Liver (tissue), 10 donors: ENCODE measurements around the gene LUC7L3. TPM values are rescaled to one million over a fixed set of nuclear protein-coding genes. Genes with fewer than 3 reads are reported as not detected.

Experiments
- DNase-seq: peaks from one replicate; pipeline ENCODE4 v3.0.0-alpha.2; 2017; ENCODE audit warnings: low spot score
- H3K27ac ChIP-seq, 2 donors: one replicate each; pipeline ENCODE4 v1.7.0; 2013; ENCODE audit warnings: inconsistent platforms in 2 of 2, low read length in 2 of 2, control low read depth in 1 of 2, low read depth in 1 of 2, mild to moderate bottlenecking in 1 of 2
- H3K27me3 ChIP-seq, 4 donors: one replicate each; pipeline versions ENCODE4 v1.6.1 to v1.7.0; 2013; ENCODE audit warnings: low read length in 3 of 4, inconsistent platforms in 1 of 4, mild to moderate bottlenecking in 1 of 4, moderate library complexity in 1 of 4; ENCODE audit not compliant: control insufficient read depth in 4 of 4, insufficient read depth in 4 of 4
- H3K36me3 ChIP-seq, 4 donors: one replicate each; pipeline versions ENCODE4 v1.6.1 to v1.7.0; 2013; ENCODE audit warnings: low read length in 3 of 4, mild to moderate bottlenecking in 3 of 4, low read depth in 1 of 4, moderate library complexity in 1 of 4; ENCODE audit not compliant: control insufficient read depth in 4 of 4, insufficient read depth in 3 of 4
- H3K4me1 ChIP-seq, 4 donors: one replicate each; pipeline versions ENCODE4 v1.6.1 to v1.7.0; 2013; ENCODE audit warnings: low read length in 3 of 4, mild to moderate bottlenecking in 3 of 4, moderate library complexity in 1 of 4; ENCODE audit not compliant: control insufficient read depth in 4 of 4, insufficient read depth in 4 of 4
- H3K4me3 ChIP-seq, 3 donors: one replicate each; pipeline versions ENCODE4 v1.6.1 to v1.7.0; 2013; ENCODE audit warnings: low read length in 3 of 3, control low read depth in 1 of 3, low read depth in 1 of 3, mild to moderate bottlenecking in 1 of 3
- H3K9ac ChIP-seq, 2 donors: one replicate each; pipeline ENCODE4 v1.7.0; 2013; ENCODE audit warnings: low read length in 2 of 2, mild to moderate bottlenecking in 2 of 2, moderate library complexity in 2 of 2, control low read depth in 1 of 2, low read depth in 1 of 2
- H3K9me3 ChIP-seq, 4 donors: one replicate each; pipeline versions ENCODE4 v1.6.1 to v1.7.0; 2013; ENCODE audit warnings: low read length in 3 of 4; ENCODE audit not compliant: control insufficient read depth in 4 of 4
- FOXA2 ChIP-seq: IDR thresholded peaks from 2 replicates; pipeline ENCODE4 v1.6.1; 2016; ENCODE audit warnings: antibody characterized with exemption
- GABPA ChIP-seq, 2 donors: IDR thresholded peaks in 1 of 2; conservative IDR thresholded peaks in 1 of 2; 2 replicates each; pipeline ENCODE4 v1.6.1; 2016; ENCODE audit warnings: antibody characterized with exemption in 2 of 2, mild to moderate bottlenecking in 1 of 2, moderate library complexity in 1 of 2
- HNF4A ChIP-seq, 2 donors: conservative IDR thresholded peaks; 2 replicates each; pipeline ENCODE4 v1.6.1; 2016; ENCODE audit warnings: antibody characterized with exemption in 2 of 2, mild to moderate bottlenecking in 2 of 2
- HNF4G ChIP-seq: IDR thresholded peaks from 2 replicates; pipeline ENCODE4 v1.6.1; 2016; ENCODE audit warnings: antibody characterized with exemption
- JUND ChIP-seq, 2 donors: IDR thresholded peaks; 2 replicates each; pipeline ENCODE4 v1.6.1; 2016; ENCODE audit warnings: antibody characterized with exemption in 2 of 2
- RXRA ChIP-seq, 2 donors: IDR thresholded peaks; 2 replicates each; pipeline ENCODE4 v1.6.1; 2017 to 2018; ENCODE audit warnings: antibody characterized with exemption in 2 of 2, mild to moderate bottlenecking in 1 of 2
- SP1 ChIP-seq: IDR thresholded peaks from 2 replicates; pipeline ENCODE4 v1.6.1; 2018; ENCODE audit warnings: antibody characterized with exemption, mild to moderate bottlenecking
- YY1 ChIP-seq: IDR thresholded peaks from 2 replicates; pipeline ENCODE4 v1.6.1; 2016; ENCODE audit warnings: antibody characterized with exemption, mild to moderate bottlenecking
- WGBS: extraction: QIAGEN DNeasy Blood & Tissue Kit; methylation state at CpG from one replicate; pipeline ENCODE4 v1.1.7; 2013; 5-methylcytosine and 5-hydroxymethylcytosine counted together
- polyA plus RNA-seq, 2 donors: library from polyadenylated mRNA; stranded (reverse) in 1 of 2; unstranded in 1 of 2; fragments of 200-250 nt in 1 of 2; fragments of >200 nt in 1 of 2; fragmentation: Nextera tagmentation in 1 of 2; extraction: Ambion mirVana in 1 of 2; gene quantifications; one replicate each; pipeline versions ENCODE4 v1.2.1 to v1.2.3, GENCODE V29; 2013 to 2015
- small RNA-seq: library from RNA; depleted of rRNA; stranded (forward); fragments of <200 nt; gene quantifications from one replicate; pipeline ENCODE3, GENCODE V24; 2014
- total RNA-seq, 2 donors: library from RNA; depleted of rRNA; stranded (reverse); fragments of >200 nt; gene quantifications; one replicate each; pipeline ENCODE4 v1.2.3, GENCODE V29; 2014
- TF ChIP-seq, protein P1 (sequence below): IDR thresholded peaks from 2 replicates; pipeline ENCODE4 v1.6.1; 2016; ENCODE audit warnings: antibody characterized with exemption
- TF ChIP-seq, protein P2 (sequence below): fragments of 150-350 bp; IDR thresholded peaks from 2 replicates; pipeline ENCODE4 v1.5.1; 2017; ENCODE audit warnings: improper control_type of control experiment, low read depth, low read length; ENCODE audit not compliant: missing input control
- TF ChIP-seq, protein P3 (sequence below): IDR thresholded peaks from 2 replicates; pipeline ENCODE4 v1.6.1; 2016; ENCODE audit warnings: antibody characterized with exemption, mild to moderate bottlenecking
- donor health status: healthy.
- donor health status: healthy.
- donor health status: healthy.
- donor health status: healthy.
- donor health status: healthy.

The LUC7L3 gene
- total and polyA plus RNA-seq, 4 donors, result 15.5 to 126 (median 26.2) TPM

DNA sequence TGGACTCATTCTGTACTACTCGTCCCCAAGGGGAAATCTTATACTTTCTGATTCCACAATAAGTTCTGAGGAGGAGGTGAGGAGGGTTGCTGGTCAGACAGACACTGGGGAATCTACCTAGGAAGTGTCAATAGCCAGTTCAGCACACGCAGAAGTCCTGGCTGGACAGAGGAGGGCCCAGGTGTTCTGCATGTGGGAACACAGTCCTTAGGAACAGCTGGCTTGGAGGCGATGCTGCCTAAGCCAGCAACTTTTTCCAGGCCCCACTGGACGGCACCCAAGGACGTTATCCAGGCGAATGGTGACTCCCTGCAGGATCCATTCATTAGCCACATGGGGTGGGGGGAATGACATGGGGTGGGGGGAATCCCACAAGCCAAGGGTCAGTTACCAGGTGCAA lies 86.1 kb downstream of the LUC7L3 start:
- no peak for DNase-seq

More for the DNA sequence above, 86.1 kb downstream of the LUC7L3 start:
- no peak overlapping the region for H3K9ac ChIP-seq
- TF ChIP-seq RXRA (IDR thresholded peaks at IDR 0.05) (peak in 1 of 2 donors; percentile 40), GABPA (IDR thresholded peaks at IDR 0.05 in 1 of 2, conservative IDR thresholded peaks at IDR 0.05 in 1 of 2) (no peak), FOXA2 (peak; percentile 60), SP1 (no peak), YY1 (no peak), HNF4G (no peak), JUND (IDR thresholded peaks at IDR 0.05) (no peak), HNF4A (conservative IDR thresholded peaks at IDR 0.05) (peak in 1 of 2 donors; percentile 44)
- TF ChIP-seq, protein P1, sequence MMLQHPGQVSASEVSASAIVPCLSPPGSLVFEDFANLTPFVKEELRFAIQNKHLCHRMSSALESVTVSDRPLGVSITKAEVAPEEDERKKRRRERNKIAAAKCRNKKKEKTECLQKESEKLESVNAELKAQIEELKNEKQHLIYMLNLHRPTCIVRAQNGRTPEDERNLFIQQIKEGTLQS, result no peak
- TF ChIP-seq, protein P2, sequence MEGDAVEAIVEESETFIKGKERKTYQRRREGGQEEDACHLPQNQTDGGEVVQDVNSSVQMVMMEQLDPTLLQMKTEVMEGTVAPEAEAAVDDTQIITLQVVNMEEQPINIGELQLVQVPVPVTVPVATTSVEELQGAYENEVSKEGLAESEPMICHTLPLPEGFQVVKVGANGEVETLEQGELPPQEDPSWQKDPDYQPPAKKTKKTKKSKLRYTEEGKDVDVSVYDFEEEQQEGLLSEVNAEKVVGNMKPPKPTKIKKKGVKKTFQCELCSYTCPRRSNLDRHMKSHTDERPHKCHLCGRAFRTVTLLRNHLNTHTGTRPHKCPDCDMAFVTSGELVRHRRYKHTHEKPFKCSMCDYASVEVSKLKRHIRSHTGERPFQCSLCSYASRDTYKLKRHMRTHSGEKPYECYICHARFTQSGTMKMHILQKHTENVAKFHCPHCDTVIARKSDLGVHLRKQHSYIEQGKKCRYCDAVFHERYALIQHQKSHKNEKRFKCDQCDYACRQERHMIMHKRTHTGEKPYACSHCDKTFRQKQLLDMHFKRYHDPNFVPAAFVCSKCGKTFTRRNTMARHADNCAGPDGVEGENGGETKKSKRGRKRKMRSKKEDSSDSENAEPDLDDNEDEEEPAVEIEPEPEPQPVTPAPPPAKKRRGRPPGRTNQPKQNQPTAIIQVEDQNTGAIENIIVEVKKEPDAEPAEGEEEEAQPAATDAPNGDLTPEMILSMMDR, result no peak
- TF ChIP-seq, protein P3, sequence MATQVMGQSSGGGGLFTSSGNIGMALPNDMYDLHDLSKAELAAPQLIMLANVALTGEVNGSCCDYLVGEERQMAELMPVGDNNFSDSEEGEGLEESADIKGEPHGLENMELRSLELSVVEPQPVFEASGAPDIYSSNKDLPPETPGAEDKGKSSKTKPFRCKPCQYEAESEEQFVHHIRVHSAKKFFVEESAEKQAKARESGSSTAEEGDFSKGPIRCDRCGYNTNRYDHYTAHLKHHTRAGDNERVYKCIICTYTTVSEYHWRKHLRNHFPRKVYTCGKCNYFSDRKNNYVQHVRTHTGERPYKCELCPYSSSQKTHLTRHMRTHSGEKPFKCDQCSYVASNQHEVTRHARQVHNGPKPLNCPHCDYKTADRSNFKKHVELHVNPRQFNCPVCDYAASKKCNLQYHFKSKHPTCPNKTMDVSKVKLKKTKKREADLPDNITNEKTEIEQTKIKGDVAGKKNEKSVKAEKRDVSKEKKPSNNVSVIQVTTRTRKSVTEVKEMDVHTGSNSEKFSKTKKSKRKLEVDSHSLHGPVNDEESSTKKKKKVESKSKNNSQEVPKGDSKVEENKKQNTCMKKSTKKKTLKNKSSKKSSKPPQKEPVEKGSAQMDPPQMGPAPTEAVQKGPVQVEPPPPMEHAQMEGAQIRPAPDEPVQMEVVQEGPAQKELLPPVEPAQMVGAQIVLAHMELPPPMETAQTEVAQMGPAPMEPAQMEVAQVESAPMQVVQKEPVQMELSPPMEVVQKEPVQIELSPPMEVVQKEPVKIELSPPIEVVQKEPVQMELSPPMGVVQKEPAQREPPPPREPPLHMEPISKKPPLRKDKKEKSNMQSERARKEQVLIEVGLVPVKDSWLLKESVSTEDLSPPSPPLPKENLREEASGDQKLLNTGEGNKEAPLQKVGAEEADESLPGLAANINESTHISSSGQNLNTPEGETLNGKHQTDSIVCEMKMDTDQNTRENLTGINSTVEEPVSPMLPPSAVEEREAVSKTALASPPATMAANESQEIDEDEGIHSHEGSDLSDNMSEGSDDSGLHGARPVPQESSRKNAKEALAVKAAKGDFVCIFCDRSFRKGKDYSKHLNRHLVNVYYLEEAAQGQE, result no peak
- peaks cover 9 to 55% (median 28%) of the 10 kb centered on the region in 4 donors for H3K4me1 ChIP-seq
- H3K4me3 ChIP-seq, result no peak overlapping the region
- peak overlapping the region in 1 of 2 donors; percentile 56 for H3K27ac ChIP-seq
- H3K36me3 ChIP-seq, result no peaks in the 10 kb centered on the region
- H3K27me3 ChIP-seq, result no peaks in the 10 kb centered on the region
- WGBS, result 40% methylated on average over 6 of the region's 6 CpGs
- H3K9me3 ChIP-seq, result no peaks in the 10 kb centered on the region

Small RNA genes within 50 kb of the gene (small RNA-seq; reads per million reads assigned to genes)
- gene AC005921.1, result not detected
- gene MIR8059, result not detected
- gene RF00019, result not detected

Other genes with a start within 250 kb of the LUC7L3 start
- gene RSAD1, start 240.7 kb upstream of the LUC7L3 start, total RNA-seq, result 10 to 100 TPM; 10.8 to 22.7 TPM
- gene RSAD1, start 240.7 kb upstream of the LUC7L3 start, polyA plus RNA-seq, result 10 to 100 TPM; 18.2 to 18.9 TPM
- under 1 TPM; 0.23 to 0.25 TPM for gene MYCBPAP, start 211.2 kb upstream of the LUC7L3 start, total RNA-seq
- not detected for gene MYCBPAP, start 211.2 kb upstream of the LUC7L3 start, polyA plus RNA-seq
- under 1 TPM; 0.33 to 0.51 TPM for gene EPN3, start 186.9 kb upstream of the LUC7L3 start, total RNA-seq
- gene EPN3, start 186.9 kb upstream of the LUC7L3 start, polyA plus RNA-seq, result under 1 TPM in 1 of 2 donors, not detected in 1; 0.06 TPM
- 10 to 100 TPM; 15.6 to 16.4 TPM for gene SPATA20, start 172.4 kb upstream of the LUC7L3 start, total RNA-seq
- gene SPATA20, start 172.4 kb upstream of the LUC7L3 start, polyA plus RNA-seq, result 10 to 100 TPM; 22.7 to 42.4 TPM
- gene CACNA1G, start 158.9 kb upstream of the LUC7L3 start, total RNA-seq, result under 1 TPM; under 0.01 to 0.14 TPM
- gene CACNA1G, start 158.9 kb upstream of the LUC7L3 start, polyA plus RNA-seq, result under 1 TPM in 1 of 2 donors, not detected in 1; 0.01 TPM
- gene ABCC3, start 84.7 kb upstream of the LUC7L3 start, total RNA-seq, result 100 to 1,000 TPM in 1 of 2 donors, 10 to 100 TPM in 1; 10.5 to 197 TPM
- gene ABCC3, start 84.7 kb upstream of the LUC7L3 start, polyA plus RNA-seq, result 10 to 100 TPM; 66.7 to 94.3 TPM
- gene ANKRD40, start 11.7 kb upstream of the LUC7L3 start, total RNA-seq, result 10 to 100 TPM; 10.1 to 15.1 TPM
- gene ANKRD40, start 11.7 kb upstream of the LUC7L3 start, polyA plus RNA-seq, result 1 to 10 TPM; 6.2 to 9.3 TPM
- gene ANKRD40CL, start 47.9 kb downstream of the LUC7L3 start, total RNA-seq, result not detected
- gene ANKRD40CL, start 47.9 kb downstream of the LUC7L3 start, polyA plus RNA-seq, result not detected
- under 1 TPM in 1 of 2 donors, not detected in 1; 0.19 TPM for gene WFIKKN2, start 116.0 kb downstream of the LUC7L3 start, total RNA-seq
- under 1 TPM; 0.02 to 0.07 TPM for gene WFIKKN2, start 116.0 kb downstream of the LUC7L3 start, polyA plus RNA-seq
- 10 to 100 TPM; 10.2 to 28.0 TPM for gene TOB1, start 146.8 kb downstream of the LUC7L3 start, total RNA-seq
- 100 to 1,000 TPM in 1 of 2 donors, 10 to 100 TPM in 1; 47.5 to 132 TPM for gene TOB1, start 146.8 kb downstream of the LUC7L3 start, polyA plus RNA-seq